ENCODE measurements around the gene TAGAP. TPM values are rescaled to one million over a fixed set of nuclear protein-coding genes. Genes with fewer than 3 reads are reported as not detected.

TAGAP gene
- total and polyA plus RNA-seq, 2 donors (not counting 3 experiments of a cell fraction or from before 2014, with no cell fraction given): not detected

DNA sequence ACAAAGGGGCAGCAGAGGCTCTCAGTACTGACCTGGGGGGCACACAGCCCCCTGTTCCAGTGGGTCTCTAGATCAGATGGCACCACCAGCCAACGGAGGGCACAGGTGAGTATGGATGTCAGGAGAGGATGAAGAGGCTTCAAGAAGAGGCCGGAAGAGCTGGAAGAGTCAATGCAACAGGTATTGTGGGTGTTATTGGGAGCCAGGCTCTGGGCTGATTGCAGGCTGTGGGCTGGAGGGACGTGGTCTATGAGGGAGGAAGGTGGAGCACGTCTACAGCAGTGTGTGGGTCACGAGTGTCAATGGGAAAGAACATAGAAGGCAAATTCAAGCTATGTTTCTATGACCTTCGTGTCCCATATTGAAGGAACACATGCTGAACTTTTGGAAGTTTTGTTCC is 18.8 kb upstream of the TAGAP start:
- Histone ChIP-seq H3K36me3 (ENCODE audit: control insufficient read depth in 2 of 2, extremely low read depth in 1 of 2, insufficient read depth in 2 of 2, low read length in 2 of 2) (no peaks in the 10 kb centered on the region), H3K4me1 (ENCODE audit: control insufficient read depth, extremely low read depth, insufficient read depth, low read length) (no peaks in the 10 kb centered on the region), H3K27me3 (ENCODE audit: control insufficient read depth in 2 of 2, insufficient read depth in 2 of 2, low read length in 2 of 2) (no peaks in the 10 kb centered on the region), H3K79me2 (ENCODE audit: control insufficient read depth, insufficient read depth, low read length) (no peaks in the 10 kb centered on the region), H3K4me2 (ENCODE audit: insufficient read depth, low read length) (no peak overlapping the region), H3K9me3 (replicated peaks; ENCODE audit: control insufficient read depth, insufficient read depth, low read length) (no peaks in the 10 kb centered on the region), H3K27ac (ENCODE audit: insufficient read depth, low read depth, low read length) (no peak overlapping the region), H3K9ac (replicated peaks; ENCODE audit: extremely low read depth, insufficient read depth, low read length) (no peak overlapping the region), H2AFZ (ENCODE audit: low read depth, low read length) (no peak overlapping the region), H3K4me3 (replicated peaks in 1 of 3; ENCODE audit: insufficient read depth in 1 of 3, low read depth in 1 of 3, low read length in 3 of 3) (no peak overlapping the region), H4K20me1 (replicated peaks; ENCODE audit: control insufficient read depth, extremely low read depth, insufficient read depth, low read length) (no peaks in the 10 kb centered on the region), H3K9me1 (replicated peaks; ENCODE audit: control insufficient read depth, extremely low read depth, insufficient read depth, low read length) (no peaks in the 10 kb centered on the region)
- dilution Hi-C loops (cut with MboI; ENCODE audit: extremely low pct_ligation_motif_present, low sequenced_read_pairs): no loop called here
- TF ChIP-seq POLR2A (IDR thresholded peaks at IDR 0.05; ENCODE audit: low read depth, low read length) (no peak), JUN (IDR thresholded peaks at IDR 0.05; ENCODE audit: borderline replicate concordance, insufficient read depth, insufficient read length, low read depth) (no peak), FOS (IDR thresholded peaks at IDR 0.05; ENCODE audit: borderline replicate concordance, insufficient read depth, low read length) (no peak), POLR2AphosphoS5 (IDR thresholded peaks at IDR 0.05; ENCODE audit: insufficient read depth, low read depth, low read length) (no peak), GATA2 (IDR thresholded peaks at IDR 0.05; ENCODE audit: insufficient read depth, insufficient read length, low read depth, low read length) (no peak), EZH2 (IDR thresholded peaks at IDR 0.05; ENCODE audit: borderline replicate concordance, low read depth, low read length, severe bottlenecking) (no peak)
- TF ChIP-seq, protein P1, sequence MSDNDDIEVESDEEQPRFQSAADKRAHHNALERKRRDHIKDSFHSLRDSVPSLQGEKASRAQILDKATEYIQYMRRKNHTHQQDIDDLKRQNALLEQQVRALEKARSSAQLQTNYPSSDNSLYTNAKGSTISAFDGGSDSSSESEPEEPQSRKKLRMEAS (IDR thresholded peaks at IDR 0.05; ENCODE audit: insufficient read depth, insufficient read length): no peak
- TF ChIP-seq, protein P2, sequence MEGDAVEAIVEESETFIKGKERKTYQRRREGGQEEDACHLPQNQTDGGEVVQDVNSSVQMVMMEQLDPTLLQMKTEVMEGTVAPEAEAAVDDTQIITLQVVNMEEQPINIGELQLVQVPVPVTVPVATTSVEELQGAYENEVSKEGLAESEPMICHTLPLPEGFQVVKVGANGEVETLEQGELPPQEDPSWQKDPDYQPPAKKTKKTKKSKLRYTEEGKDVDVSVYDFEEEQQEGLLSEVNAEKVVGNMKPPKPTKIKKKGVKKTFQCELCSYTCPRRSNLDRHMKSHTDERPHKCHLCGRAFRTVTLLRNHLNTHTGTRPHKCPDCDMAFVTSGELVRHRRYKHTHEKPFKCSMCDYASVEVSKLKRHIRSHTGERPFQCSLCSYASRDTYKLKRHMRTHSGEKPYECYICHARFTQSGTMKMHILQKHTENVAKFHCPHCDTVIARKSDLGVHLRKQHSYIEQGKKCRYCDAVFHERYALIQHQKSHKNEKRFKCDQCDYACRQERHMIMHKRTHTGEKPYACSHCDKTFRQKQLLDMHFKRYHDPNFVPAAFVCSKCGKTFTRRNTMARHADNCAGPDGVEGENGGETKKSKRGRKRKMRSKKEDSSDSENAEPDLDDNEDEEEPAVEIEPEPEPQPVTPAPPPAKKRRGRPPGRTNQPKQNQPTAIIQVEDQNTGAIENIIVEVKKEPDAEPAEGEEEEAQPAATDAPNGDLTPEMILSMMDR (IDR thresholded peaks at IDR 0.05; ENCODE audit: extremely low read depth in 1 of 2, insufficient read depth in 1 of 2, low read depth in 1 of 2, low read length in 2 of 2): no peak
- no peak for FAIRE-seq
- intact Hi-C loops (cut with micrococcal nuclease): no loop called here
- no peak for DNase-seq (ENCODE audit: low read depth, low spot score)
- BruUV-seq (replicated peaks): no TSS peak
- CTCF ChIA-PET: interaction anchor here (1.0 to 1.1 kb wide), 2 partner anchors 21 to 33 kb away, joined by 3 to 4 read pairs; no protein-coding TSS in a partner anchor
- POLR2A ChIA-PET: no interaction called here
